HG03139 (cell line): ENCODE measurements around the gene DIDO1.
A peak's percentile ranks its signal among the peaks of the same experiment; 100 is the strongest.
"Not testable (repeated sequence)": the region's sequence is repeated elsewhere in the genome, so short reads cannot be mapped to it uniquely, and the experiment has no call there.

Experiments
- ATAC-seq: cut with Tn5 transposase; IDR thresholded peaks from one replicate; pipeline ENCODE4 v1.9.1; 2021; ENCODE audit not compliant: unreplicated experiment

Gene DIDO1

GRCh38 chr20:62880935-62881661 is 45.2 kb downstream of the DIDO1 start:
- no peak for ATAC-seq

- ATAC-seq = no peak
These were observed 46.0 kb downstream of the DIDO1 start for GRCh38 chr20:62880147-62880934.

GRCh38 chr20:62879275-62880146 is 46.8 kb downstream of the DIDO1 start:
- no peak for ATAC-seq

GRCh38 chr20:62878244-62879038 is 47.9 kb downstream of the DIDO1 start:
- no peak for ATAC-seq

GRCh38 chr20:62876902-62877816 is 49.1 kb downstream of the DIDO1 start:
- ATAC-seq = no peak

GRCh38 chr20:62876501-62876901 is 49.8 kb downstream of the DIDO1 start:
- ATAC-seq = no peak

- no peak for ATAC-seq
These were observed 50.6 kb downstream of the DIDO1 start for GRCh38 chr20:62875419-62876361.

GRCh38 chr20:62874964-62875344 is 51.4 kb downstream of the DIDO1 start:
- ATAC-seq = no peak

- ATAC-seq = not testable (repeated sequence)
These were observed 52.6 kb downstream of the DIDO1 start for GRCh38 chr20:62873681-62874031.

- ATAC-seq = no peak
These were observed 53.0 kb downstream of the DIDO1 start for GRCh38 chr20:62873280-62873679.

- no peak for ATAC-seq
These were observed 53.4 kb downstream of the DIDO1 start for GRCh38 chr20:62872862-62873261.

GRCh38 chr20:62872184-62872847 is 54.0 kb downstream of the DIDO1 start:
- no peak for ATAC-seq

GRCh38 chr20:62864207-62864606 is 62.1 kb downstream of the DIDO1 start:
- no peak for ATAC-seq

GRCh38 chr20:62861726-62862336 is 64.5 kb downstream of the DIDO1 start, which contains the start of gene TCFL5:
Gene TCFL5, minus strand, starts transcription at chr20:62861822. Its CDS starts 152 bp downstream, at chr20:62861670.
- ATAC-seq = peak; percentile 61

- ATAC-seq = peak; percentile 31
These were observed 65.2 kb downstream of the DIDO1 start for GRCh38 chr20:62860924-62861691.

- no peak for ATAC-seq
These were observed 65.8 kb downstream of the DIDO1 start for GRCh38 chr20:62860391-62860923.
